Skeletal muscle tissue (tissue), 4 donors: ENCODE measurements around the gene ZBTB25. TPM values are rescaled to one million over a fixed set of nuclear protein-coding genes. Genes with fewer than 3 reads are reported as not detected.

Source experiments
- H3K27ac ChIP-seq: one replicate; pipeline ENCODE4 v1.7.0; 2013; ENCODE audit warnings: mild to moderate bottlenecking, low read depth, low read length, inconsistent platforms
- H3K27me3 ChIP-seq, 3 donors: one replicate each; pipeline ENCODE4 v1.7.0; 2013; ENCODE audit warnings: low read length in 3 of 3; ENCODE audit not compliant: control insufficient read depth in 3 of 3, insufficient read depth in 3 of 3
- H3K36me3 ChIP-seq, 3 donors: one replicate each; pipeline ENCODE4 v1.7.0; 2013; ENCODE audit warnings: low read length in 3 of 3; ENCODE audit not compliant: control insufficient read depth in 3 of 3, insufficient read depth in 3 of 3
- H3K4me1 ChIP-seq, 3 donors: one replicate each; pipeline ENCODE4 v1.7.0; 2013; ENCODE audit warnings: low read length in 3 of 3, mild to moderate bottlenecking in 3 of 3; ENCODE audit not compliant: control insufficient read depth in 3 of 3, insufficient read depth in 3 of 3
- H3K4me3 ChIP-seq, 3 donors: one replicate each; pipeline ENCODE4 v1.7.0; 2013; ENCODE audit warnings: low read length in 3 of 3
- H3K9ac ChIP-seq, 3 donors: one replicate each; pipeline ENCODE4 v1.7.0; 2013; ENCODE audit warnings: low read length in 3 of 3, mild to moderate bottlenecking in 3 of 3, moderate library complexity in 2 of 3, low read depth in 1 of 3
- H3K9me3 ChIP-seq, 3 donors: one replicate each; pipeline ENCODE4 v1.7.0; 2013; ENCODE audit warnings: low read length in 3 of 3; ENCODE audit not compliant: control insufficient read depth in 3 of 3
- total RNA-seq: library from RNA; depleted of rRNA; stranded (reverse); fragments of >200 nt; gene quantifications from one replicate; pipeline ENCODE4 v1.2.3, GENCODE V29; 2014
- donor health status: Osteomylitis.

ZBTB25 gene
- total RNA-seq, 1 donor from 2014 or later = 5.7 TPM

- H3K4me3 ChIP-seq = no peak overlapping the region
- no peaks in the 10 kb centered on the region for H3K27me3 ChIP-seq
- no peaks in the 10 kb centered on the region for H3K4me1 ChIP-seq
- H3K36me3 ChIP-seq = no peaks in the 10 kb centered on the region
- no peaks in the 10 kb centered on the region for H3K9me3 ChIP-seq
- no peak overlapping the region for H3K27ac ChIP-seq
- H3K9ac ChIP-seq = no peak overlapping the region
Measured at GRCh38 chr14:64478634-64479250, 24.9 kb downstream of the ZBTB25 start.

- no peaks in the 10 kb centered on the region for H3K9me3 ChIP-seq
- no peak overlapping the region for H3K27ac ChIP-seq
- H3K36me3 ChIP-seq = no peaks in the 10 kb centered on the region
- H3K9ac ChIP-seq = no peak overlapping the region
- no peak overlapping the region for H3K4me3 ChIP-seq
- no peaks in the 10 kb centered on the region for H3K4me1 ChIP-seq
- H3K27me3 ChIP-seq = no peaks in the 10 kb centered on the region
Measured at GRCh38 chr14:64476438-64476837, 27.2 kb downstream of the ZBTB25 start.

GRCh38 chr14:64475585-64476273, 27.9 kb downstream of the ZBTB25 start:
- Histone ChIP-seq H3K4me3 (no peak overlapping the region), H3K27me3 (no peaks in the 10 kb centered on the region), H3K9me3 (no peaks in the 10 kb centered on the region), H3K4me1 (no peaks in the 10 kb centered on the region), H3K9ac (no peak overlapping the region), H3K27ac (no peak overlapping the region), H3K36me3 (no peaks in the 10 kb centered on the region)

- Histone ChIP-seq H3K9me3 (no peaks in the 10 kb centered on the region), H3K9ac (no peak overlapping the region), H3K4me1 (no peaks in the 10 kb centered on the region), H3K36me3 (no peaks in the 10 kb centered on the region), H3K27me3 (no peaks in the 10 kb centered on the region), H3K4me3 (no peak overlapping the region), H3K27ac (no peak overlapping the region)
Measured at GRCh38 chr14:64474698-64475097, 28.9 kb downstream of the ZBTB25 start.

- Histone ChIP-seq H3K27ac (no peak overlapping the region), H3K9me3 (no peaks in the 10 kb centered on the region), H3K4me1 (no peaks in the 10 kb centered on the region), H3K27me3 (no peaks in the 10 kb centered on the region), H3K9ac (no peak overlapping the region), H3K4me3 (no peak overlapping the region), H3K36me3 (no peaks in the 10 kb centered on the region)
Measured at GRCh38 chr14:64474041-64474440, 29.6 kb downstream of the ZBTB25 start.

GRCh38 chr14:64468451-64468850, 35.2 kb downstream of the ZBTB25 start:
- Histone ChIP-seq H3K9ac (no peak overlapping the region), H3K9me3 (no peaks in the 10 kb centered on the region), H3K4me1 (peaks cover 5 to 8% (median 7%) of the 10 kb centered on the region in 3 donors), H3K27me3 (no peaks in the 10 kb centered on the region), H3K36me3 (no peaks in the 10 kb centered on the region), H3K4me3 (no peak overlapping the region), H3K27ac (no peak overlapping the region)

- H3K4me1 ChIP-seq = peaks cover 5 to 8% (median 7%) of the 10 kb centered on the region in 3 donors
- H3K27me3 ChIP-seq = no peaks in the 10 kb centered on the region
- H3K36me3 ChIP-seq = no peaks in the 10 kb centered on the region
- H3K9ac ChIP-seq = no peak overlapping the region
- H3K4me3 ChIP-seq = no peak overlapping the region
- no peak overlapping the region for H3K27ac ChIP-seq
- H3K9me3 ChIP-seq = no peaks in the 10 kb centered on the region
Measured at GRCh38 chr14:64467566-64467965, 36.1 kb downstream of the ZBTB25 start.

- Histone ChIP-seq H3K9ac (no peak overlapping the region), H3K4me1 (peaks cover 5 to 8% (median 7%) of the 10 kb centered on the region in 3 donors), H3K27me3 (no peaks in the 10 kb centered on the region)
Measured at GRCh38 chr14:64467101-64467500, 36.5 kb downstream of the ZBTB25 start.

GRCh38 chr14:64465831-64466554, 37.6 kb downstream of the ZBTB25 start:
- peak overlapping the region; percentile 72 to 77 (median 74) for H3K4me3 ChIP-seq
- H3K9me3 ChIP-seq = no peaks in the 10 kb centered on the region
- H3K9ac ChIP-seq = peak overlapping the region; percentile 21 to 70 (median 50)
- H3K27me3 ChIP-seq = no peaks in the 10 kb centered on the region
- peaks cover 0 to 4% (median 0%) of the 10 kb centered on the region in 3 donors for H3K36me3 ChIP-seq
- peaks cover 5 to 8% (median 7%) of the 10 kb centered on the region in 3 donors for H3K4me1 ChIP-seq
- no peak overlapping the region for H3K27ac ChIP-seq

More at GRCh38 chr14:64467101-64467500, 36.5 kb downstream of the ZBTB25 start:
- H3K36me3 ChIP-seq = peaks cover 0 to 4% (median 0%) of the 10 kb centered on the region in 3 donors
- no peaks in the 10 kb centered on the region for H3K9me3 ChIP-seq
- no peak overlapping the region for H3K27ac ChIP-seq
- no peak overlapping the region for H3K4me3 ChIP-seq
